CD4-positive, alpha-beta T cell treated with Interferon gamma for 1 hour (primary cell): ENCODE measurements around the gene CLSTN1.
A peak's percentile ranks its signal among the peaks of the same experiment; 100 is the strongest.

Source experiments
- DNase-seq: peaks from one replicate; pipeline ENCODE4 v3.0.0-alpha.2; 2020

Gene CLSTN1

DNA sequence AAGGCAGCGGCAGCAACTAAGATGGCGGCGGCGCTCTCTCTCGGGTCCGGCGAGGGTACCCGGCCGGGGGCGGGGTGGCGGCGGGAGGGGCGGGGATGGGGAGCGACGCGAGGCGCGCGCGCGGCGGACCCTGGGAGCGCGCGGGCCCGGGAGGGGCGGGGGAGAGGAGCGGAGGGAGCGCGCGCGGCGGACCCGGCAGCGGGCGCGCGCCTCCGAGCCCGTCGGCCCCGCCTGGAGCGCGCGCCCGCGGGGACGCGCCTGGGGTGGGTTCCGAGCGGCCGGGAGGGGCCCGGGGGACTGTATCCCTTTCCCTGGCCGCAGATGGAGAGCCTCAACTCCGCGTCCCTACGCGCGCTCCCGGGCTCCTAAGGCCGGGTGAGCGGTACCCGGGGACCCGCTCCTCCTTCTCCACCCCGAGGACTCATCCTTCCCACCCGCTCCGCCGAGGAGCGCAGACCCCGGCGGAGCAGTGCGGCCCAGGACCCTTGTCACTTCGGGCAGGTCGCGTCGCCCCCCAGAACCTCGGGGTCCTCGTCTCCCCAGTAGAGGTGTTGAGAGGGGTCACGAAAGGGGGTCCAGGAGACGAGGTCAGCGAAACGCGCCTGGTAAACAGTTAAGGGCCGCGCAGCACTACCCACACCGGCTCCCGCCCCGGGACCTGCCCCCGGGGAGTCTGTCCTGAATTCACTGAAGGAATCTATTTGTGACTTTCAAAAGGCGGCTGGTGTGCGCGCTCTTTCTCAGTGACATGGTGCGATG lies at the start of gene CLSTN1:
CLSTN1 (minus strand) TSS at position 23 of the 759 bp plus-strand sequence. CDS start 232 bp downstream, outside the sequence.
- DNase-seq, result peak; percentile 88

DNA sequence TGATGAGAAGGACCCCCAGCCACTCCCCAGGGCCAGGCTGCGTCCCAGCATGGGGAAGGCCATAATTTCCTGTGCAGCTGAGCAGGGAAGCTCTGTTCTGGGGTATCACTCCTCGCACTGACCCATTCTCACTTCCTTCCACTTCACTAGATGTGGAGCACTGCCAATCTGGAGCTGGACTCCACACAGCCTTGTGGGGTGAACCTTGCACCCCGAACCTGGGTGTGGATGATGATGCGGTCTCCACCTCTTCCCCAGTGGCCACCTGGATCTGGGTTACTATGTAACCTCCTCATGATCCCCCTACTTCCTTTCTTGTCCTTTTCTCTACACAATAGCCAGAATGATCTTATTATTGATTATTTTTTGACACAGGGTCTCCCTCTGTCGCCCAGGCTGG lies 49.6 kb upstream of the CLSTN1 start:
- DNase-seq, result no peak

DNA sequence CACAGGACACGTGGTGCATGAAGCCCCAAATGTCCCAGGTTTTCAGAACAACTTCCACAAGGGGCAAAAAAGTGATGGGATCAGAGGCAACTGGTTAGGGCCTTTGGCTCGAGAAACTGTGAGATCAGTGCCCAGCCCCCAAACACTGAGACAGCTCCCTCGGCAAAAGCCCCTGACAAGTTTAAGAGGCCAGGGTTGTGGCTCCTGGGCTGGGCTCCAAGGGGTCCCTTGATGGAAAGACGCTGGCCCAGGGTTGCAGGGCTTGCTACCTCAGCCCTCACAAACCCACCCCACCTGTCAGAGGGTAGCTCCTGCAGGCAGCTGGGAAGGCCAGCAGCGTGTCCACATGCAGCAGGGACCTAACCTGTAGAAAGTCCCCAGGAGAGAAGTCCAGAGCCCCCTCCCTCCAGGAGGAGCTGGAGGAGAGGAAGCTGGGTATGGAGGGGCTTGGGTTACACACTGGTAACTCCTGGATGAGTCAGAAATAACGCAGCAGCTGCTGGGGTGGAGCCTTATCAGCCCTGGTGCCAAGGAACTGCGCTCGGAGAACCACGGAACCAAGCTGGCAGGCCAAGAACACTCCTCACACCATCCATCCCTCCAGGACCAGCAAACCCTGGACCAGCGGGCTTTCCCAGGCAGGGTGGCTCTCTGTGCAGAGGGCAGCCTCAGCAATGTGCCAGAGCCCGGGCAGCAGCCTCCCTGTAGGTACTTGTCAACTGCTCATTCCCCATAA lies 48.8 kb upstream of the CLSTN1 start:
- no peak for DNase-seq

DNA sequence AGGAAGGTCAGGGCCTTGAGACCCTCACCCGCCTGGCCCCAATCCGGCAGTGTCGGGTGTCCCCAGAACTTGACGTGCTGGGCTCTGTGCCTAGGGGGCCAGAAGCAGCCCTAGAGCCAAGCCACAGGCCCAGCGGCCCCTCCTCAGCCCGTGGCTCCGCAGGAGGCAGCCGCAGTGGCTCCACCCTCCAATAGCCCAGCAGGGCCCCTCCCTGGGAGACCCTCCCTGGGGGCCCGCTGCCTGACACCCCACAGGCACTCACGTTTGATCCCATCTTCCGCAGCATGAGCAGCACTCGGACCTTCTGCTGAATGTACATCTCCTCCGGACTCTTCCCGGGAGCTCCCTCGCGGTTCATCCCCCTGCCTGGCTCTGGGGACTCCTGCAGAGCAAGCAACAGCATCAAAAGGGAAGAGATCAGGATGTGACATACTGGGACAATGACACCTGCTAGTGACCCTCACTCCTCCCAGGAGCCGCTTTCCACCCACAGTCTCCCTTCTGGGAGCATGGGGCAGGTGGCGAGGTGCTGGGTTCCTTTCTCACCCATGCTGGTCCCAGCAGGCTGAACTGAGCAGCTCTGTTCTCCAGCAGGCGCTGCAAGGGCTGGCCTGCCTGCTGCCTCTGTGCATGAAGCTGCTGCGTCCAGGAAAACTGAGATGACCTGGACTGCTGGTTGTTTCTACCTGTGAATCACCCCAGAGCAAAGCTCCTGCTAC lies 48.1 kb upstream of the CLSTN1 start:
- DNase-seq, result no peak

DNA sequence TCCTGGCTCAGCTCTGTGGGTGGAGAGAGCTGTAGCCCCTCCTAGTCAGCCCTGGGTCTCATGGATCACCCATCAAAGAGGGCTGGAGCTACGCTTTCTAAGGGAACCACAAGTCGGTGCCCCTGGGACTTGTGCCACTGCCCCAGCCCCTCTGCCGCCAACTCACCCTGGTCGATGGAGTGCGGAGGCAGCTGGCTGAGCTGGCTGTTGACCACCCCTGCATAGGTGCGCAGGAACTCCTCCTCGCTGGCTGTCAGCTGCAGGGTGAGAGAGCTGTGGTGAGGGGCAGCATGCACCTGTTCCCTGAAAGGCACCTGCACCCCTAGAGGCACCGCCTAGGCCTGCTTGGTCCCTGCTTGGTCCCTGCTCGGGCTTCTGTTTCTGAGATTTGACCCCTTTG lies 47.3 kb upstream of the CLSTN1 start:
- DNase-seq, result no peak

DNA sequence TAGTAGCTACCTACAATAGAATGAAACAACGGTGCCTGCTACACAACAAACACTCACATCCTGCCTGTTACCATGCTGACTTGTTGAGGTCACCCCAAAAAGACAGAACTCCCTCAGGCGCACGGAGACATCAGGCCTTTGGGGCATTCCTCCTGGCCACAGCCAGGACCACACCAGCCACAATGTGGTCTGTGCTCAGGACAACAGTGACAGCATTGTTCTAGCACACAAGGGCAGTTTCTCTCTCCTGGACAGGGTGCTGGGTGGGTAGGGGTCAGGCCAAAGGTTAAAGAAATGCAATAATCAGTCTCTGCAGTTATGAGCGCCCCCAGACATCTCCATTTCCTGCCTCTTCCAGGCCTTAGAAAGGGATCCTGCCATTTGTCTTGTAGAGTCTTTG lies 46.8 kb upstream of the CLSTN1 start:
- DNase-seq, result no peak

DNA sequence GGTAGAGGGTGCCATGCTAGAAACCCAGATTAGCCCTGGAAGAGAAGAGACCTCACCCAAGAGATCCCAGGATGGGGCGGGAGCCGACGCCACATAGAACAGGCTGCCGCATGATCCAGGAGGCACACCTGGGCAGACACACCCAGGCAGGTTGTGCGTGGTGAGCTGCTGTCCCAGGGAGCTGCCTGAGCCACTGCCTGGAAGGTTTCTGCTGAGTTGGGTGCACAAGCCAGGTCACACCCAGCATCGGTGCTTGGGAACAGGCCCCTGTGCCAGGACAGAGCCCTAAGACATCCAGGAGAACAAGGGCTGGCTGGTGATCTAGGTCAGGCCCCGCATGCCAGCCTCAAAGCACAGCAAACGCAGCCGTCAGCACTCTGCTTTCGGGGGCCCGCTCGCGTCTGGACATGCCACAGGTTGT lies 46.1 kb upstream of the CLSTN1 start:
- no peak for DNase-seq

DNA sequence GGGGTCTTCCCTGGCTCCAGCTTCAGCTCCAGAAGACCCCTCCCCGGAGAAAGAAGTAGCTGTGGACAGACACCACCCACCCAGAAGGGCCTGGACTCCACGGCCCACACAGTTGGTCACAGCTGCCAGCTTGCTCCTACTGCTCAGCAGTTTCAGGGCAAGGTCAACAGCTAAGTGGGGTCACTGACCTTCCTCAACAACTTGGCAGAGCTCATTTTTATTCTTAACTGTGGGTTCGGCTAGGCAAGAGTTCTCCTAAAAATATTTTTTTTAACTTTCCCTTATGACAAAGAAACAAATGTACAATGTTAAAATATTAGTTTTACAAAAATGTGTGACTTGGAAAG lies 44.5 kb upstream of the CLSTN1 start:
- no peak for DNase-seq

DNA sequence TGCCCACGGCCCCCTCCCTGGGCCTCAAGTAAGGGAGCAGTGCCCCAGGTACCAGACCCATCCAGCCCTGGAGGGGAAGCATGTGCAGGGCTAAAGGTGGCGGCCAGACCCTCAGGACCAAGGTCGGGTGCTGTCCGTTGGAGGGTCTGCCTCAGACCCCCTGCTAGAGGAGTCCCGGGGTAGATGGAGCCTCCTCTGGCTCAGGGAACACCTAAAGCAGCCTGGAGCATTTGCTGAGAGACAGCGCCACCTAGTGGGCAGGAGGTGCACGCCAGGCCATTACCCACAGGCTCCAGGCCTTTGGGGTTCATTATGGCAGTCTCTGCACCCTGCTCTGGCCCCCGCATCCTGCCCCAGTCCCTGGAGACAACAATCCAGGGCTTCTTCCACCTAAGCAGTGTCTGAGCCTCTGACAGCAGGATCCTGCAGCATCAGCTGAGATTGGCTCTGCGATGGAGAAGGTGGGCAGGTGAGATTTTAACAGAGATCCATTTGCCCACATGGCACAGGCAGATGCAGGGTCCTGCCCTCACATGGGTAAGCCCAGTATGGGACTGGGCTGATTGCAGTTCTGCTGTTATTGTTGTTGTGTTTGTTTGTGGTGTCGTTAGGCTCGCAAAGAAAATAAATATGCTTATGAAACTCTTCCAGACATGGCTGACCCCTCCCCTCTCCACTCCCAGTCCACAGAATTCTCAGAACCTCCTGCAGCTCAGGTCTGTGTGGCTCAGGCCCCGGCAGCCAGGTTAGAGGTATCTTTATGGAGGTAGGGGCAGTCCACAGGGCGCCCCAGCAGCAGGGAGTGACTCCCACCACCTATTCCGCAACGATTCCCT lies 43.9 kb upstream of the CLSTN1 start:
- DNase-seq, result peak; percentile 79

DNA sequence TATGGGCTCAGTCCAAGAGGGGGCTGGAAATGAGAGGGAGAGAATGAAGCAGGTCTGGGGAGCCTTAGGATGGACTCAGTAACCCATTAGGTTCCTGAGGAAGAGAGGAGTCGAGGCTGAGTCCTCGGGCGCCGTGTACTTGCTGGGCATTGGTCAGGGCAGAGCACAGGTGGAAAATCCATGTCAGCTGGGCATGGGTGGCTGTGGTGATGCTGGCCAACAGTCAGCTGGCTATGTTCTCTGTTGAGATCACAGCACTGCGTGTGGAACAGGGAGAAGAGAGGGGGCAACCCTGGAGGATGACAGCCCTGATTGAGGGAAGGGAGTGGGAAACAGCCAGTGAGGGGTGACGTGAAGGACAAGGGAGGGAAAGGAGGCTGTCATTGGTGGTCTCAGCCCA lies 43.1 kb upstream of the CLSTN1 start:
- DNase-seq, result no peak

DNA sequence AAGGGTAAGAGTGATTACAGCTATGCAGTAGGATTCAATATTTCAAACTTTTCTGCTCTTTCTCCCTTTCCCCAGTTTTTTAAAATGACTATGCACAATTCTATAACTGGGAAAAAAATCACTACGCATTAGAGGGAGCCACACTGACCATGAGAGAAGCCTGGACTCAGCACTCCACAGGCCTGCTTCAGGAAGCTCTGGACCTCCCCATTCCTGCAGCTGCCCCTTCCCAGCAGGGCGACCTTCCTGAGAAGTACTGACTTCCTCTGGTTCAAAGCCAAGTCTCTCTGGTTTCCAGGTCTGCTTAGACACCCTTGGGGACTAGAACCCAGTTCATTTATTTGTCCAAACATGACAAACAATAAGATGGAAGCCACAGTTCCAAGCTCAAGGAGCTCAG lies 42.0 kb upstream of the CLSTN1 start:
- DNase-seq, result no peak

DNA sequence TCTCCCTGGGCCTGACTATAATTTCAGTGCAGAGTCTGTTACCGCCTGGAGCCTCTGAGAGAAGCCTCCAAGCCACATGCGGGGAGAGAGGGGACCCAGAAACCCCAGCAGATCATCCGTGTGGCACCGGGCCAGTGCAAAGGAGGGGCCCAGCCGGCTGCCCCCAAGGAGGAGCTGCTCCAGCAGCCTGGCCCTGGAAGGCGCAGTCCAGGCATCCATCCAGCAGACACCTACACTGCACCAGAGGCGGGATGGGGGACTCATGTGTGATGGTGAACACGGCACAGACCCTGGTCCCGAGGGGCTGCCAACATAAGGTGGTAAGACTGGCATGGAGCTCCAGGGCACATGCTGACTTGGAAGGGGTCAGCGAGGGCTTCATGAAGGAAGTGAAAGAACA lies 39.6 kb upstream of the CLSTN1 start:
- DNase-seq, result no peak

DNA sequence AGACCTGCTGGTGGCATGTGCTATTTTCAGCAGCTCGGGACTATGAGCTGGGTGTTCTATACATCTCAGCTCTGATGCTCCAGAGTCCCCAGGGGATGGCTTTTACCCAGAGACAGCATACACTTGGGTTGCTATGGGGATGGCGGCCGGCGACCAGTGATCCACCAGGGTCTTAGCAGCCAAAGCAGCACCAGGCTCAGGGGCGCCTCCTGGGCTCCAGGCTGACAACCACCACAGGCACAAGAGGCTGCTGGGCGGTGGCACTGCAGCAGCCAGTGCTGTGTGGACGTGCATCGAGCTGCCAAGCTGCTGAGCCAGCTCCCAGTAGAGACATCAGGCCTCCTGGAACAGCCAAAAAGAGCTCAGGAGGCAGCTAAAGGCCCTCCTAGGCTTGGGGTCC lies 37.6 kb upstream of the CLSTN1 start:
- no peak for DNase-seq

DNA sequence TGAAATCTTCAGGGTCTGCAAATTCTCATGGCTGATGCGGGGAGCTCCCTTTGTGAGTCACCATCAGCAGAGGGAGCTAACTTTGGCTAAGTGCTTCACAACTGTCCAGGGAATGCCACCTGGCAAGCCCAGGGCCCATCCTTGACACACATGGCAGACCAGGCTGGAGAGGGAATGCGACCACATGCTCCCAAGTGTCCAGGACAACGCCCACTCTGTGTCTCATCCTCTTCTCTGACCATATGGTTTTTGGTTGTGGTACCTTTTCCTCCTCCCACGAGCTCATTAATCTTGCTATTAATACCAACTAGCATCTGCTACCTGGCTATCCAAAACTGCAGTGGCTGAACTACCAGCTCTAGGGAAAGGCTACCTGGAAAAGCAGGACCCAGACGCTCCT lies 37.1 kb upstream of the CLSTN1 start:
- DNase-seq, result no peak

DNA sequence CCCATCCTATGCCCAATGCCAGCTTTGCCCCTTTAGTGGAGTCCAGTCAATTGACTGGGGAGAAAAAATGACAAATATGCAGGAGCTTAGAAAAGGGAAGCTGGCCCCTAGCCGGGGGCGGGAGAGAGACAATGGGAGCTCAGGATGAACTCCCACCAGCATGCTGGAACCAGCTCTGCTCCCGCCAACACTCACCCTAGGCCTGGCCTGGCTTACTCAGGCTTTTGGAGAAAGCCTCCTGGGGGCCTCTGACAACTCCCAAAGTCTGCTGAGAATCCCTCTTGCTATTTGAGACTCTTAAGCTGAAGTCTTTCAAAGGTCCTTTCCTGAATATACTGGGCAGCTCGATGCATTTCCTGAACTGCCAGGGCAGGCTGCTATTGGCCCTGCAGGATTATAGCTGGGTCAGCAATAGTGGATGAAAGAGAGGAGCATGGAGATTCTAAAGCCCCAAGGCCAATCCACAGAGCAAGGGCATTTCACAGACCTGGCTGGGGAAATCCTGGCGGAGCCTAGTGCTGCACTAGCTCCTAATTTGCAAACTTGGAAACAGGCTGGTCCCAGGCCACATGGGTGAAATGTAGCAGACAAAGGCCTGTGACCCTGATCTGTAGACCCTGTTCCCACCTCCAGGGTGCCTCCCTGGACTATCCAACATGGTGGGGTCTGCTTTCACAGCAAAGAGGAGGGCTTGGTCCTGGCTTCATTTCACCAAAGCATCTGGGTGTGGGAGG lies 35.7 kb upstream of the CLSTN1 start:
- DNase-seq, result no peak

DNA sequence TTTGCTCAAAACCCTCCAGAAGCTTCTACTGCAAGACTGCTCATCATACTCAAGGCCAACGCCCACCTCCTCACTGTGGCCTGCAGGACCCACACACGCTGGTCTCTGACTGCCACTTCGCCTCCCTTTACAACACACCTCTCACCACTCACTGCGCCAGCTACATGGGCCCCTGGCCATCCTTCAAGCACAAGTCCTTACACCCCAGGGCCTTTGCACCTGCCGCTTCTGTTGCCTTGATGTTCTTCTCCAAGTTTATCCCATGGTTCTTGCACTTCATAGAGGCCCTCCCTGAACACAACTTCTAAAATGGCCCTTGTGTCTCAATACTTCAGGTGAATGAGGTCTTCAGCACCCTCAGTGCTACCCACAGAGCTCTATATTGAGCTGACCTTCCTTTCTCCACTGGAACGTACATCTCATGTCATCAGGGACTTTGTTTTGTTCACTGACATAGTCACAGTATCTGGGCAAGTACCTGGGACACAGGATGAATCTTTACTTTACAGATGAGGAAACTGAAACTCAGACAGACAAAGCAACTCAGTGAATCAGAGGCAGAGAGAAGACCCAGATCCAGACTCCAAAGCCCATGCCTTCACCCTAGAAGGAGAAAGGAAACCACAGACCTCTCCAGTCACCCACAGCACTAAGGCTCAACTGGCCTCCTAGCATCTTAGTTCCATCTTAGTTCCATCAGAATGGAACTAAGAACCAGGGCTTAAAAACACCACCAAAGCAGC lies 34.7 kb upstream of the CLSTN1 start:
- DNase-seq, result no peak

DNA sequence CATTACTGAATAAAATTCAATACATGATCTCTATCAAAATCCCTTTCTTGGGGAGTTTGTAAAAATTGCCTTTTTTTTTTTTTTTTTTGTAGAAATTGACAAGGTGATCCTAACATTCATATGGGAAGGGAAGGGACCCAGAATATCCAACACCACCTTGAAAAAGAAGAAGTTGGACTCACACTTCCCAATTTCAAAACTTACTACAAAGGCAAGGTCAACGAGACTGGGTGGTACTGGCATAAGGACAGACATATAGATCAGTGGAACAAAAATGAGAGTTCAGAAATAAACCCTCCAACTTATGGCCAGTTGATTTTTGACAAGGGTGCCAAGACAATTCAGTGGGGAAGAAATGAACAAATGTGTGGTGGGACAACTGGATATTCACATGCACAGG lies 31.4 kb upstream of the CLSTN1 start:
- DNase-seq, result no peak

DNA sequence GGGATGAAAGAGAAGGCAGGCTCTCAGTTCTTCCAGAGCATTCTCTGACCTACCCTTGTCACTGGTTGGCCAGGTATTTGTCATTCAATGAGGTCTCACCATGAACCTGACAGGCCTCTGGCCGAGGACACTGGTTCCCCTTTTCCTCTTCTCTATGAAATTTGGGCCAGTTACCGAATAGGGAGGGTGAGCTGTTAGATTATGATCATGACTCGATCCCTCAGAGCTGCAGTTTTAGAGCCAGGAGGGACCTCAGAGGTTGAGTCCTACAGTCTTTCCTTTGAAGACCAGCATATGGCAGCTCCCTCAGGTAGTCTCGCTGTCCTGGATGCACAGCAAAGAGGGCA lies 29.5 kb upstream of the CLSTN1 start:
- DNase-seq, result no peak

DNA sequence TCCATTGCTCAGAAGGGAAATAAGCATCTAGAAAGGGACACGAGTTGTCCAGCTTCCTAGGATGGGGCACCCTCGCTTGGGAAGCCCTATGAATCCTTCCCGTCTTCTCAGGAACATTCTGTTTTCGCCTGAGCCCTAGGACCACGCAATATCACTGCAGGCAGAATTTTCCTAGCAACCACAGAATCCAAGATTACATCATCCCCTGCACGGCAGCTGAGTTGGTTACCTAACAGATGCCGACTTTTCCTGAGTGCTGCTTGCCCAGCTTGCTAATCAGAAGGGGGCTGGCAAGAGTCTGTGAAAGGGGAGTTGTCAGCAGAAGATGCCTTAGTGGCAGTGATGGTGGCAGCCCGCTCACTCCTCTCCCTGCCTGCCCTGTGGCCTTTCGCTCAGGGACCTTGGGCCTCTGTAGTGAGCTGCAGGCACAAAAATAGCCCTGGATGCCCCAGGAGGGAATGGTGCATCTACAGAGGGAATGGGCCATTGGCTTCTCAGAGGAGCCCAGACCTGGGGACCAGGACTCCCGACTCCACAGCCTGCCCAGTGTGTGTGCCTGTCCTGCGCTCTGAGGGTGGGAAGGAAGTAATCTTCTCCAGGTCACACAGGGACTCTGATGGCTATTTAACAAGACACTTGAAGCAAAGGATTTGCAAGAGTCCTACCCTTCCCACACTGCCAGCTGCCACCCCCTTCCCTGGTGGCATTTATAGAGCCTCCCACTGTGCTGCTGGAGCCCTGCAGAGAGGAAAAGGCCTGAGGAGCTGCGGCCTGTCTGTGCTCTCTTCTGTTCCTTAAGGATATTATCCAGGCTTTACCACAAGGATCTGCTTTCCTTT lies 28.9 kb upstream of the CLSTN1 start:
- DNase-seq, result no peak

DNA sequence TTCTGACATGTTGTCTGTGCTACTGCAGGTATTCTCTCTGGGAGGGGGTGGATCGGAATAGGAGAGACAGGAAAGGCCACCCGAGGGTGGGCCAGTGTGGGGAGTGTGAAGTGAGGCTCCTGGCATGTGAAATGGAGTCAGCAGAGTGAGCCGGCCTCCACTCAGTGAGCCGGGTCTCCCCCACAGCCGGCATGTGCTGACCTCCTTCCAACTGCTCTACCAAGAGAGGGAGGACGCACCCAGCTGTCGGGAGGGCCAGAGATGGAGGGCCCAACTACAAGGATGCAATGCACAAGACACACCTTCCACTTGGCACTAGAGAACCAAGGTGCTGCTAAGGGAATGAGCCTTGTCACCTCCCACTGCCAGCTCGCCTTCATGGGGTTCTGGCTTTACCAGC lies 28.2 kb upstream of the CLSTN1 start:
- no peak for DNase-seq
